ENCODE measurements around the gene DPAGT1.

Gene DPAGT1

GRCh38 chr11:119149018-119149785 is 47.5 kb upstream of the DPAGT1 start, which contains the start of gene ABCG4 (continued):
- TF ChIP-seq, protein P1, sequence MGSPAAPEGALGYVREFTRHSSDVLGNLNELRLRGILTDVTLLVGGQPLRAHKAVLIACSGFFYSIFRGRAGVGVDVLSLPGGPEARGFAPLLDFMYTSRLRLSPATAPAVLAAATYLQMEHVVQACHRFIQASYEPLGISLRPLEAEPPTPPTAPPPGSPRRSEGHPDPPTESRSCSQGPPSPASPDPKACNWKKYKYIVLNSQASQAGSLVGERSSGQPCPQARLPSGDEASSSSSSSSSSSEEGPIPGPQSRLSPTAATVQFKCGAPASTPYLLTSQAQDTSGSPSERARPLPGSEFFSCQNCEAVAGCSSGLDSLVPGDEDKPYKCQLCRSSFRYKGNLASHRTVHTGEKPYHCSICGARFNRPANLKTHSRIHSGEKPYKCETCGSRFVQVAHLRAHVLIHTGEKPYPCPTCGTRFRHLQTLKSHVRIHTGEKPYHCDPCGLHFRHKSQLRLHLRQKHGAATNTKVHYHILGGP (tag by site-specific recombination; IDR thresholded peaks at IDR 0.05), result no peak
- no peak; the same call in 1 of the 2 replicates for TF ChIP-seq ZNF391 (tag by site-specific recombination; IDR thresholded peaks at IDR 0.05; ENCODE audit: borderline replicate concordance, low read depth)
- no peak for TF ChIP-seq SP7 (tag by site-specific recombination; IDR thresholded peaks at IDR 0.05)
- TF ChIP-seq ZNF423 (tag by site-specific recombination; IDR thresholded peaks at IDR 0.05), result peak; percentile 70; the same call in 1 of the 2 replicates
- TF ChIP-seq ZNF37A (tag by site-specific recombination; IDR thresholded peaks at IDR 0.05), result no peak
- peak; percentile 22; the same call in 1 of the 2 replicates for TF ChIP-seq ZNF335 (tag by site-specific recombination; conservative IDR thresholded peaks at IDR 0.05)
- no peak for TF ChIP-seq ZNF600 (tag by site-specific recombination; IDR thresholded peaks at IDR 0.05)
- no peak for TF ChIP-seq FEZF1 (tag by site-specific recombination; IDR thresholded peaks at IDR 0.05)
- no peak for TF ChIP-seq ZNF175 (tag by site-specific recombination; IDR thresholded peaks at IDR 0.05)
- TF ChIP-seq ZNF747 (tag by site-specific recombination; IDR thresholded peaks at IDR 0.05), result no peak
- TF ChIP-seq ZNF16 (tag by site-specific recombination; IDR thresholded peaks at IDR 0.05; ENCODE audit: low read depth), result no peak
- TF ChIP-seq ZNF133 (tag by site-specific recombination; IDR thresholded peaks at IDR 0.05), result no peak
- TF ChIP-seq ZNF114 (tag by site-specific recombination; IDR thresholded peaks at IDR 0.05), result no peak
- TF ChIP-seq ZNF513 (tag by site-specific recombination; IDR thresholded peaks at IDR 0.05), result no peak
- TF ChIP-seq ZBTB44 (tag by site-specific recombination; IDR thresholded peaks at IDR 0.05), result no peak
- TF ChIP-seq, protein P2, sequence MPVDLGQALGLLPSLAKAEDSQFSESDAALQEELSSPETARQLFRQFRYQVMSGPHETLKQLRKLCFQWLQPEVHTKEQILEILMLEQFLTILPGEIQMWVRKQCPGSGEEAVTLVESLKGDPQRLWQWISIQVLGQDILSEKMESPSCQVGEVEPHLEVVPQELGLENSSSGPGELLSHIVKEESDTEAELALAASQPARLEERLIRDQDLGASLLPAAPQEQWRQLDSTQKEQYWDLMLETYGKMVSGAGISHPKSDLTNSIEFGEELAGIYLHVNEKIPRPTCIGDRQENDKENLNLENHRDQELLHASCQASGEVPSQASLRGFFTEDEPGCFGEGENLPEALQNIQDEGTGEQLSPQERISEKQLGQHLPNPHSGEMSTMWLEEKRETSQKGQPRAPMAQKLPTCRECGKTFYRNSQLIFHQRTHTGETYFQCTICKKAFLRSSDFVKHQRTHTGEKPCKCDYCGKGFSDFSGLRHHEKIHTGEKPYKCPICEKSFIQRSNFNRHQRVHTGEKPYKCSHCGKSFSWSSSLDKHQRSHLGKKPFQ (tag by site-specific recombination; IDR thresholded peaks at IDR 0.05), result no peak
- no peak for TF ChIP-seq ZNF777 (tag by site-specific recombination; IDR thresholded peaks at IDR 0.05; ENCODE audit: borderline replicate concordance)
- TF ChIP-seq OVOL3 (tag by site-specific recombination; IDR thresholded peaks at IDR 0.05), result no peak
- TF ChIP-seq ZNF624 (tag by site-specific recombination; IDR thresholded peaks at IDR 0.05), result no peak
- peak; percentile 86 for TF ChIP-seq ZBTB20 (tag by site-specific recombination; IDR thresholded peaks at IDR 0.05)
- TF ChIP-seq, protein P3, sequence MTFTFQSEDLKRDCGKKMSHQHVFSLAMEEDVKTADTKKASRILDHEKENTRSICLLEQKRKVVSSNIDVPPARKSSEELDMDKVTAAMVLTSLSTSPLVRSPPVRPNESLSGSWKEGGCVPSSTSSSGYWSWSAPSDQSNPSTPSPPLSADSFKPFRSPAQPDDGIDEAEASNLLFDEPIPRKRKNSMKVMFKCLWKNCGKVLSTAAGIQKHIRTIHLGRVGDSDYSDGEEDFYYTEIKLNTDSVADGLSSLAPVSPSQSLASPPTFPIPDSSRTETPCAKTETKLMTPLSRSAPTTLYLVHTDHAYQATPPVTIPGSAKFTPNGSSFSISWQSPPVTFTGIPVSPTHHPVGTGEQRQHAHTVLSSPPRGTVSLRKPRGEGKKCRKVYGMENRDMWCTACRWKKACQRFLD (tag by site-specific recombination; IDR thresholded peaks at IDR 0.05), result no peak
- TF ChIP-seq SETDB1 (IDR thresholded peaks at IDR 0.05; ENCODE audit: insufficient read length, low read length), result no peak
- no peak for TF ChIP-seq ZNF514 (tag by site-specific recombination; IDR thresholded peaks at IDR 0.05)
- no peak for TF ChIP-seq ZNF530 (tag by site-specific recombination; IDR thresholded peaks at IDR 0.05; ENCODE audit: low read depth)
- peak; percentile 62 for TF ChIP-seq PATZ1 (tag by site-specific recombination; IDR thresholded peaks at IDR 0.05)
- no peak for TF ChIP-seq ZNF621 (tag by site-specific recombination; IDR thresholded peaks at IDR 0.05)
- TF ChIP-seq, protein P4, sequence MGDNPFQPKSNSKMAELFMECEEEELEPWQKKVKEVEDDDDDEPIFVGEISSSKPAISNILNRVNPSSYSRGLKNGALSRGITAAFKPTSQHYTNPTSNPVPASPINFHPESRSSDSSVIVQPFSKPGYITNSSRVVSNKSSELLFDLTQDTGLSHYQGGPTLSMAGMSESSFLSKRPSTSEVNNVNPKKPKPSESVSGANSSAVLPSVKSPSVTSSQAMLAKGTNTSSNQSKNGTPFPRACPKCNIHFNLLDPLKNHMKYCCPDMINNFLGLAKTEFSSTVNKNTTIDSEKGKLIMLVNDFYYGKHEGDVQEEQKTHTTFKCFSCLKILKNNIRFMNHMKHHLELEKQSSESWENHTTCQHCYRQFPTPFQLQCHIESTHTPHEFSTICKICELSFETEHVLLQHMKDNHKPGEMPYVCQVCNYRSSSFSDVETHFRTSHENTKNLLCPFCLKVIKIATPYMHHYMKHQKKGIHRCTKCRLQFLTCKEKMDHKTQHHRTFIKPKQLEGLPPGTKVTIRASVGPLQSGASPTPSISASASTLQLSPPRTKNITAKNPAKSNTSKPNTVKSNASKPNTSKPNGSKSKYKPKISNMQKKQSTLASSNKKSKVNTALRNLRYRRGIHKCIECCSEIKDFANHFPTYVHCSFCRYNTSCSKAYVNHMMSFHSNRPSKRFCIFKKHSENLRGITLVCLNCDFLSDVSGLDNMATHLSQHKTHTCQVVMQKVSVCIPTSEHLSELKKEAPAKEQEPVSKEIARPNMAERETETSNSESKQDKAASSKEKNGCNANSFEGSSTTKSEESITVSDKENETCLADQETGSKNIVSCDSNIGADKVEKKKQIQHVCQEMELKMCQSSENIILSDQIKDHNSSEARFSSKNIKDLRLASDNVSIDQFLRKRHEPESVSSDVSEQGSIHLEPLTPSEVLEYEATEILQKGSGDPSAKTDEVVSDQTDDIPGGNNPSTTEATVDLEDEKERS (tag by site-specific recombination; IDR thresholded peaks at IDR 0.05), result no peak
